Measurements from ENCODE around the gene LPAR3.

LPAR3 gene

DNA sequence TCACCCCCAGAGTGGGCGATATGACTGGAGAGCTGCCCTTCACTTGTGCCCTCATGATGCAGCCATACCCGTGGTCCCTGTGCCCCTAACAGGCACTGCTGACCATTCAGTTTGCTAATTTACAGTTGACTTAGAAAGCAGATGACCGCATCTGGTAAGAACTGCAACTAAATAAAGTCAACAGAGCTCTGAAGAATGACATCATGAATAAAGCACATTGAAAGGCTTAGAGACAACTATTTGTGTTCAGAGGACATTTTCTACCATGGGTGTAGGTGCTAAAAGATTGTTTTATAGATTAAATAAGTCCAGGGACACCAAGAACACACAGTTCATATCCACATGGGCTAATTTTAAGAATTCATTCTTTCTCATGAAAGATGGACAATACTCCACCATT is 65.5 kb downstream of the LPAR3 start:
- H3K4me3 ChIP-seq (ENCODE audit: low read length), result no peak overlapping the region
- H2BK15ac ChIP-seq (replicated peaks; ENCODE audit: low read depth), result no peak overlapping the region
- H3K23ac ChIP-seq (ENCODE audit: low read length), result no peak overlapping the region
- WGBS (ENCODE audit: extremely low coverage, insufficient coverage, low lambda C conversion rate), result no CpG with 5 or more reads among the region's 3 CpGs
- H3K18ac ChIP-seq (ENCODE audit: low read length), result no peak overlapping the region
- no peak overlapping the region for H4K5ac ChIP-seq (ENCODE audit: low read length)
- no peaks in the 10 kb centered on the region for H3K4me1 ChIP-seq (ENCODE audit: control insufficient read depth, low read depth, low read length)
- H3K56ac ChIP-seq (ENCODE audit: low read length), result no peak overlapping the region
- no peaks in the 10 kb centered on the region for H3K79me1 ChIP-seq (ENCODE audit: low read length)
- H3K27me3 ChIP-seq (ENCODE audit: insufficient read depth, low read length, poor library complexity), result no peaks in the 10 kb centered on the region
- H3K4me2 ChIP-seq (ENCODE audit: low read length), result no peak overlapping the region
- H3K36me3 ChIP-seq (ENCODE audit: control insufficient read depth, insufficient read depth, low read length), result no peaks in the 10 kb centered on the region
- no peak overlapping the region for H2AK5ac ChIP-seq (ENCODE audit: low read length)
- H3K79me2 ChIP-seq (ENCODE audit: control insufficient read depth, insufficient read depth, low read length), result no peaks in the 10 kb centered on the region
- H2BK120ac ChIP-seq (ENCODE audit: low read depth, low read length), result no peak overlapping the region
- H4K8ac ChIP-seq (ENCODE audit: low read depth, low read length), result no peak overlapping the region
- H2BK5ac ChIP-seq (ENCODE audit: low read length), result no peak overlapping the region
- DNase-seq, result no peak
- H3K9ac ChIP-seq (ENCODE audit: low read length), result no peak overlapping the region
- H3K27ac ChIP-seq (ENCODE audit: low read depth, low read length), result no peak overlapping the region
- H3K4ac ChIP-seq (ENCODE audit: low read depth, low read length), result no peak overlapping the region

DNA sequence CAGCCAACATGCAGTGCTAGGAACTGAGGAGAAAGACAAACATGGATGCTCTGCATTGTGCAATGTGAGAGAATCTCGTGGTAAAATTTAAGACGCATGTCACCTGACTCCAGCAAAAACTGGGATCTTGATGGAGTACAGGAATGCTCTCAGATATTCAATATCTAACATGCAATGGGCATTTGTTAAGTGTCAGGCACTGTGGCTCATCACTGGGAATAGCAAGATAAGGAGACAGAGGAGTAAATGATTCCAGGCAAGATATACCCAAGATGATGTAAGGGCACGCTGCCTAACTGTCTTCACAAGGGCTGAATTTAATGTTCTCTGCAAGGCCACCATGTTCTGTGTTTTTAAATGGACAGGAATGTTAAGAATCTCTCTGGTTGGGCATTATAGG is 67.8 kb downstream of the LPAR3 start:
- Histone ChIP-seq H3K9ac (ENCODE audit: low read length) (no peak overlapping the region), H3K56ac (ENCODE audit: low read length) (no peak overlapping the region), H3K4ac (ENCODE audit: low read depth, low read length) (no peak overlapping the region), H3K4me2 (ENCODE audit: low read length) (no peak overlapping the region), H3K4me1 (ENCODE audit: control insufficient read depth, low read depth, low read length) (no peaks in the 10 kb centered on the region), H3K36me3 (ENCODE audit: control insufficient read depth, insufficient read depth, low read length) (no peaks in the 10 kb centered on the region), H4K8ac (ENCODE audit: low read depth, low read length) (no peak overlapping the region), H2AK5ac (ENCODE audit: low read length) (no peak overlapping the region), H4K5ac (ENCODE audit: low read length) (no peak overlapping the region), H2BK15ac (replicated peaks; ENCODE audit: low read depth) (no peak overlapping the region), H3K23ac (ENCODE audit: low read length) (no peak overlapping the region), H3K79me2 (ENCODE audit: control insufficient read depth, insufficient read depth, low read length) (no peaks in the 10 kb centered on the region), H3K27me3 (ENCODE audit: insufficient read depth, low read length, poor library complexity) (no peaks in the 10 kb centered on the region), H3K4me3 (ENCODE audit: low read length) (no peak overlapping the region), H3K79me1 (ENCODE audit: low read length) (no peaks in the 10 kb centered on the region), H3K27ac (ENCODE audit: low read depth, low read length) (no peak overlapping the region), H3K18ac (ENCODE audit: low read length) (no peak overlapping the region), H2BK5ac (ENCODE audit: low read length) (no peak overlapping the region), H2BK120ac (ENCODE audit: low read depth, low read length) (no peak overlapping the region)
- peak; percentile 28 for DNase-seq
- no CpG with 5 or more reads among the region's 3 CpGs for WGBS (ENCODE audit: extremely low coverage, insufficient coverage, low lambda C conversion rate)

DNA sequence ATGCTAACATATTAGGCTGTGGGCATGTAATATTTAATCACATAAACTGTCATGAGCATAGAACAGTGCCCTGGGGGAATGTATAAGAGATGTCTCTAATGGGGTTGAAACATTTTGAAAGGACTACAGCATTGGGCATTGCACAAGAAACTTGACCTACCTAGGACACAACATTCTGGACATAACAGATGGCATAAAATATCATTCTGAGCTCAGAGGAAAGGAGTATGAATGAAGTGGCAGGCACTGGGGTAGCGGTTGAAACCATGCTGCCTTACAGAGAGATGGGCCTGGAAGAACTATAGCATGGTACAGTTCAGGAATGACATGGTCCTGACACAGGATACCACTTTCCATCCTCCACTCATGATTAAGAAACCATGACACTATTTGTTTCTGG is 69.0 kb downstream of the LPAR3 start:
- H2AK5ac ChIP-seq (ENCODE audit: low read length), result no peak overlapping the region
- no CpG with 5 or more reads among the region's 1 CpG for WGBS (ENCODE audit: extremely low coverage, insufficient coverage, low lambda C conversion rate)

DNA sequence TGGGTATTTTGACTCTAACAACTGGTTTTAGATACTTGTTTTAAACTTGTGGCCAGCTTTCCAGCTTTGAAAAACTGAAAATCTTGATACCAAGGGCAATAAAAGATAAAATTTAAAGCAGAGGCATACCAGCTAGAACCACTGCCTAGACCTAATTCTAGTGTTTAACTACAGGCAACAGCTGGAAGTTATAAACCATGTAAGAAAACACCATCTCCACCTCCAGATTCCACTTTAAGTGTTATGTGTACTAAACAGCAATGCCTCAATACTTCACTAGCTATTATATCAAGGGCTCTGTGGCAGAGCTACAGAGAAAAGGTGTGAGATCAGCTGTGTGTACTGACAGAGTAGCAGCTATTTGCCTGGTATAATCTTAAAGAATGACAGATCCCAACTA is 69.5 kb downstream of the LPAR3 start:
- H3K18ac ChIP-seq (ENCODE audit: low read length), result no peak overlapping the region
- H3K79me2 ChIP-seq (ENCODE audit: control insufficient read depth, insufficient read depth, low read length), result no peaks in the 10 kb centered on the region
- DNase-seq, result no peak
- no peak overlapping the region for H3K4me2 ChIP-seq (ENCODE audit: low read length)
- H3K27ac ChIP-seq (ENCODE audit: low read depth, low read length), result no peak overlapping the region
- no peak overlapping the region for H3K9ac ChIP-seq (ENCODE audit: low read length)
- H2BK5ac ChIP-seq (ENCODE audit: low read length), result no peak overlapping the region
- no peak overlapping the region for H3K4me3 ChIP-seq (ENCODE audit: low read length)
- no peak overlapping the region for H4K8ac ChIP-seq (ENCODE audit: low read depth, low read length)
- H3K56ac ChIP-seq (ENCODE audit: low read length), result no peak overlapping the region
- H3K27me3 ChIP-seq (ENCODE audit: insufficient read depth, low read length, poor library complexity), result no peaks in the 10 kb centered on the region
- H3K4me1 ChIP-seq (ENCODE audit: control insufficient read depth, low read depth, low read length), result no peaks in the 10 kb centered on the region
- H2AK5ac ChIP-seq (ENCODE audit: low read length), result no peak overlapping the region
- no peak overlapping the region for H2BK120ac ChIP-seq (ENCODE audit: low read depth, low read length)
- H4K5ac ChIP-seq (ENCODE audit: low read length), result no peak overlapping the region
- H3K4ac ChIP-seq (ENCODE audit: low read depth, low read length), result no peak overlapping the region
- no peaks in the 10 kb centered on the region for H3K36me3 ChIP-seq (ENCODE audit: control insufficient read depth, insufficient read depth, low read length)
- no peak overlapping the region for H3K23ac ChIP-seq (ENCODE audit: low read length)
- no peaks in the 10 kb centered on the region for H3K79me1 ChIP-seq (ENCODE audit: low read length)
- H2BK15ac ChIP-seq (replicated peaks; ENCODE audit: low read depth), result no peak overlapping the region

More for the DNA sequence above, 69.0 kb downstream of the LPAR3 start:
- Histone ChIP-seq H3K79me1 (ENCODE audit: low read length) (no peaks in the 10 kb centered on the region), H3K4me3 (ENCODE audit: low read length) (no peak overlapping the region), H3K18ac (ENCODE audit: low read length) (no peak overlapping the region), H4K5ac (ENCODE audit: low read length) (no peak overlapping the region), H3K27me3 (ENCODE audit: insufficient read depth, low read length, poor library complexity) (no peaks in the 10 kb centered on the region), H3K4me2 (ENCODE audit: low read length) (no peak overlapping the region), H3K23ac (ENCODE audit: low read length) (no peak overlapping the region), H2BK15ac (replicated peaks; ENCODE audit: low read depth) (no peak overlapping the region), H3K56ac (ENCODE audit: low read length) (no peak overlapping the region), H3K4ac (ENCODE audit: low read depth, low read length) (no peak overlapping the region), H3K4me1 (ENCODE audit: control insufficient read depth, low read depth, low read length) (no peaks in the 10 kb centered on the region), H2BK120ac (ENCODE audit: low read depth, low read length) (no peak overlapping the region), H3K36me3 (ENCODE audit: control insufficient read depth, insufficient read depth, low read length) (no peaks in the 10 kb centered on the region), H2BK5ac (ENCODE audit: low read length) (no peak overlapping the region), H4K8ac (ENCODE audit: low read depth, low read length) (no peak overlapping the region), H3K27ac (ENCODE audit: low read depth, low read length) (no peak overlapping the region), H3K79me2 (ENCODE audit: control insufficient read depth, insufficient read depth, low read length) (no peaks in the 10 kb centered on the region), H3K9ac (ENCODE audit: low read length) (no peak overlapping the region)
- no peak for DNase-seq

DNA sequence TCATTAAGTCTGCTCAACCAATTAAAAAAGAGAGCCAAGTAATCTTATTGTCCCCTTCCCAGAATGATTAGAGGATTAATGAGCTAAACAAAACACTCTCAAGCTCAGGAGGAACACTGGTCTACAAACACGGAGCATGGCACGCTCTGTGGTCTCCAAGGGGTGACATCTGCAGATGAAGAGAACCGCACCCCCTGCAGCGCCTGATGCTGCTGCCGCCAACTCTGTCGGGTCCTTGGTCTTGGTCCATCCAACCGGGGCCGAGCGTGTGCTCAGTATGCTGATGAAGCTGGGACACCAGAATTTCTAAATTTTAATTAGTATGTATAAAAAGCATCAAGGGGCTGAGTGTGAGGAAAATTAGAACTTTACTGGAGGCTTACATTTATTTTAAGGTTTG is 82.7 kb downstream of the LPAR3 start:
- H3K23ac ChIP-seq (ENCODE audit: low read length), result no peak overlapping the region
- no peak overlapping the region for H3K27ac ChIP-seq (ENCODE audit: low read depth, low read length)
- no peak overlapping the region for H2AK5ac ChIP-seq (ENCODE audit: low read length)
- H3K36me3 ChIP-seq (ENCODE audit: control insufficient read depth, insufficient read depth, low read length), result no peaks in the 10 kb centered on the region
- no peak overlapping the region for H2BK120ac ChIP-seq (ENCODE audit: low read depth, low read length)
- H3K27me3 ChIP-seq (ENCODE audit: insufficient read depth, low read length, poor library complexity), result no peaks in the 10 kb centered on the region
- no peak overlapping the region for H3K4me2 ChIP-seq (ENCODE audit: low read length)
- no peaks in the 10 kb centered on the region for H3K79me2 ChIP-seq (ENCODE audit: control insufficient read depth, insufficient read depth, low read length)
- H3K56ac ChIP-seq (ENCODE audit: low read length), result no peak overlapping the region
- H2BK15ac ChIP-seq (replicated peaks; ENCODE audit: low read depth), result no peak overlapping the region
- no peak overlapping the region for H4K5ac ChIP-seq (ENCODE audit: low read length)
- no peak overlapping the region for H3K4me3 ChIP-seq (ENCODE audit: low read length)
- no peak overlapping the region for H3K18ac ChIP-seq (ENCODE audit: low read length)
- no peak overlapping the region for H3K4ac ChIP-seq (ENCODE audit: low read depth, low read length)
- no peaks in the 10 kb centered on the region for H3K79me1 ChIP-seq (ENCODE audit: low read length)
- no peaks in the 10 kb centered on the region for H3K4me1 ChIP-seq (ENCODE audit: control insufficient read depth, low read depth, low read length)
- no peak overlapping the region for H3K9ac ChIP-seq (ENCODE audit: low read length)
- no peak overlapping the region for H4K8ac ChIP-seq (ENCODE audit: low read depth, low read length)
- DNase-seq, result no peak
- no peak overlapping the region for H2BK5ac ChIP-seq (ENCODE audit: low read length)
- no CpG with 5 or more reads among the region's 9 CpGs for WGBS (ENCODE audit: extremely low coverage, insufficient coverage, low lambda C conversion rate)

DNA sequence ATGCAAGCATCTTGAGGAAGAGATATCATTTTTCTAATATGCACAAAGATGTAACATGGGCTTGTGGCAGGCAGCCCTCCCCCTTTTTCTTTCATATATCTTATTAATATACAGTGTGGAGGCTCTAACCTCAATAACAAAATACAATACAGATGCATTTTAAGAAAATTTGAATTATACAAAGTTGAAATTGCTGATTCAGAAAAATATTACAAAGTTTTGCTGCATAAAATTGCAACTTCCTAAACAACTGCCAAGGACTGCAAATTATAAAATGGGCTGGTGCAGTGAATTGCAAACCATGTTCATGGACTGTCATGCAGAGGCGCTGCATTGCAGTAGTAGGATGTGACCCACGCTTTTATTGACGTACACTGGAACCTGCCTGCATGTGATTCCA is 84.0 kb downstream of the LPAR3 start:
- no peak overlapping the region for H2AK5ac ChIP-seq (ENCODE audit: low read length)
- no peak for DNase-seq
- no peaks in the 10 kb centered on the region for H3K79me1 ChIP-seq (ENCODE audit: low read length)
- H3K27me3 ChIP-seq (ENCODE audit: insufficient read depth, low read length, poor library complexity), result no peaks in the 10 kb centered on the region
- no peak overlapping the region for H4K8ac ChIP-seq (ENCODE audit: low read depth, low read length)
- H3K4me3 ChIP-seq (ENCODE audit: low read length), result no peak overlapping the region
- H3K56ac ChIP-seq (ENCODE audit: low read length), result no peak overlapping the region
- no peak overlapping the region for H2BK5ac ChIP-seq (ENCODE audit: low read length)
- H2BK120ac ChIP-seq (ENCODE audit: low read depth, low read length), result no peak overlapping the region
- no peak overlapping the region for H3K9ac ChIP-seq (ENCODE audit: low read length)
- no peaks in the 10 kb centered on the region for H3K79me2 ChIP-seq (ENCODE audit: control insufficient read depth, insufficient read depth, low read length)
- H2BK15ac ChIP-seq (replicated peaks; ENCODE audit: low read depth), result no peak overlapping the region
- no peaks in the 10 kb centered on the region for H3K36me3 ChIP-seq (ENCODE audit: control insufficient read depth, insufficient read depth, low read length)
- H3K18ac ChIP-seq (ENCODE audit: low read length), result no peak overlapping the region
- H4K5ac ChIP-seq (ENCODE audit: low read length), result no peak overlapping the region
- no peak overlapping the region for H3K4me2 ChIP-seq (ENCODE audit: low read length)
- WGBS (ENCODE audit: extremely low coverage, insufficient coverage, low lambda C conversion rate), result no CpG with 5 or more reads among the region's 3 CpGs
- H3K27ac ChIP-seq (ENCODE audit: low read depth, low read length), result no peak overlapping the region
- no peak overlapping the region for H3K23ac ChIP-seq (ENCODE audit: low read length)
- no peaks in the 10 kb centered on the region for H3K4me1 ChIP-seq (ENCODE audit: control insufficient read depth, low read depth, low read length)
- no peak overlapping the region for H3K4ac ChIP-seq (ENCODE audit: low read depth, low read length)
